ENCODE results near the gene KIF16B.

The KIF16B gene

GRCh38 chr20:16222859-16223411 lies 350.3 kb downstream of the KIF16B start:
- no peak for FAIRE-seq
- TF ChIP-seq, protein P1, sequence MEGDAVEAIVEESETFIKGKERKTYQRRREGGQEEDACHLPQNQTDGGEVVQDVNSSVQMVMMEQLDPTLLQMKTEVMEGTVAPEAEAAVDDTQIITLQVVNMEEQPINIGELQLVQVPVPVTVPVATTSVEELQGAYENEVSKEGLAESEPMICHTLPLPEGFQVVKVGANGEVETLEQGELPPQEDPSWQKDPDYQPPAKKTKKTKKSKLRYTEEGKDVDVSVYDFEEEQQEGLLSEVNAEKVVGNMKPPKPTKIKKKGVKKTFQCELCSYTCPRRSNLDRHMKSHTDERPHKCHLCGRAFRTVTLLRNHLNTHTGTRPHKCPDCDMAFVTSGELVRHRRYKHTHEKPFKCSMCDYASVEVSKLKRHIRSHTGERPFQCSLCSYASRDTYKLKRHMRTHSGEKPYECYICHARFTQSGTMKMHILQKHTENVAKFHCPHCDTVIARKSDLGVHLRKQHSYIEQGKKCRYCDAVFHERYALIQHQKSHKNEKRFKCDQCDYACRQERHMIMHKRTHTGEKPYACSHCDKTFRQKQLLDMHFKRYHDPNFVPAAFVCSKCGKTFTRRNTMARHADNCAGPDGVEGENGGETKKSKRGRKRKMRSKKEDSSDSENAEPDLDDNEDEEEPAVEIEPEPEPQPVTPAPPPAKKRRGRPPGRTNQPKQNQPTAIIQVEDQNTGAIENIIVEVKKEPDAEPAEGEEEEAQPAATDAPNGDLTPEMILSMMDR (IDR thresholded peaks at IDR 0.05; ENCODE audit: insufficient read depth, missing control alignments) = no peak
- DNase-seq (ENCODE audit: insufficient read length, low spot score) = no peak
